GM19035 (cell line): ENCODE measurements around the gene PIP5K1B.
A peak's percentile ranks its signal among the peaks of the same experiment; 100 is the strongest.

Experiments
- ATAC-seq: cut with Tn5 transposase; IDR thresholded peaks from one replicate; pipeline ENCODE4 v1.9.1; 2021; ENCODE audit not compliant: unreplicated experiment

The PIP5K1B gene

DNA sequence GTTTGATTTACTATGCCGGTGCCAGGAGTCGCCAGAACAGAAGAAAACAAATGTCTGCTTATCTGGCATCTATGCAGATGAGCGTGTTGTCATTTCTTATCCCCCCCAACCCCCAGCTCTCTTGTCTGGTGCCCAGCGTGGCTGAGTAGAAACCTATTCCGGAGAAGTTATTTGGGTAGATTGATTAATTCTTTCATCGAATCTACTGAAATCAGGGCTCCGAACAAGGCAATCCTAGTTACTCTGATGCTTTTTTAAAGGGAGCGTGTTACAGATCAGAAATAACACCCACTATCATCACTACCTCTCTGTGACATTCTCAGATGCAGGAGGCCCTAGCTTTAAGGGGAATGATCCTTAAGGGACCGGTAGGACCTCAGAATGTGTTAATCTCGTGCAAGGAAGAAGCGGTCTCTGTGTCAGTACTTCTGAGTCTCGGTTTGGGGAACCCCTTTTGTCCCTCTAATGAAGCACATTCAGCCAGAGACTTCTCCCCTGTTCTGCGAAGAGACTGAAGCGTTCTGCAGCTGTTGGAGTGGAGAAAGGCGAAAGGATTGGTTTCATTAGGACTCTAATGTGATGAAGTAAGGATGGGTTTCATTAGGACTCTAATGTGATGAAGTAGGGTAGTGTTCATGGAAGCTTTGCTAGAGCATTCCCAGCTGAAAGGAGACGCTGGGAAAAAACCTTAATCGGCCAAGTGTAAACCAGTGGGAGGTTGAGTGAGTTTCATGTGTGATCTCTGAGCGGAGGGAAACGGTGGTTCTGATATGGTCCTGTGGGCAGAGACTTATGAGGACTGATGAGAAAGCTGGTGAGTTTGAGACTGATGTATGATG is 1.5 kb downstream of the PIP5K1B start:
- ATAC-seq = peak; percentile 25

- ATAC-seq = no peak
Measured at GRCh38 chr9:68707801-68708488, 2.9 kb downstream of the PIP5K1B start.

GRCh38 chr9:68708513-68708912 is 3.5 kb downstream of the PIP5K1B start:
- no peak for ATAC-seq

- no peak for ATAC-seq
Measured at GRCh38 chr9:68709291-68710110, 4.5 kb downstream of the PIP5K1B start.

DNA sequence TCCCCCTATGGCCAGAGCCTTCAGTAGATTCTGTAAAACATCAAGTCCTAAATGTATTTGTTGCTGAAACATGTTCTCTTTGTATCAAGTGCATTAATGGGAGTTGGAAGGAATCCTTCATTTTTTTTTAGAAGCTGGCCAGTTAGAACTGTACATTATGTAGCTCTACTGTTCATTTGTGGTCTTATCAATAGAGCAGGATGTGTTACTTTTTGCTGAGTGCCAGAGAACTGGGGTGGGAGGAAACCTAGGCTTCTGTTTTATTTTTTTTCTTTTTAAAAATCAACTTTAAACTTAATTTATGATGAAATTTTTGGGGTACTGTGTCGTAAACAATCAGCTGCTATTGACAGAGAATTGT is 5.1 kb downstream of the PIP5K1B start:
- ATAC-seq = no peak

GRCh38 chr9:68711281-68711680 is 6.2 kb downstream of the PIP5K1B start:
- ATAC-seq = no peak

- ATAC-seq = no peak
Measured at GRCh38 chr9:68711932-68712331, 6.9 kb downstream of the PIP5K1B start.

DNA sequence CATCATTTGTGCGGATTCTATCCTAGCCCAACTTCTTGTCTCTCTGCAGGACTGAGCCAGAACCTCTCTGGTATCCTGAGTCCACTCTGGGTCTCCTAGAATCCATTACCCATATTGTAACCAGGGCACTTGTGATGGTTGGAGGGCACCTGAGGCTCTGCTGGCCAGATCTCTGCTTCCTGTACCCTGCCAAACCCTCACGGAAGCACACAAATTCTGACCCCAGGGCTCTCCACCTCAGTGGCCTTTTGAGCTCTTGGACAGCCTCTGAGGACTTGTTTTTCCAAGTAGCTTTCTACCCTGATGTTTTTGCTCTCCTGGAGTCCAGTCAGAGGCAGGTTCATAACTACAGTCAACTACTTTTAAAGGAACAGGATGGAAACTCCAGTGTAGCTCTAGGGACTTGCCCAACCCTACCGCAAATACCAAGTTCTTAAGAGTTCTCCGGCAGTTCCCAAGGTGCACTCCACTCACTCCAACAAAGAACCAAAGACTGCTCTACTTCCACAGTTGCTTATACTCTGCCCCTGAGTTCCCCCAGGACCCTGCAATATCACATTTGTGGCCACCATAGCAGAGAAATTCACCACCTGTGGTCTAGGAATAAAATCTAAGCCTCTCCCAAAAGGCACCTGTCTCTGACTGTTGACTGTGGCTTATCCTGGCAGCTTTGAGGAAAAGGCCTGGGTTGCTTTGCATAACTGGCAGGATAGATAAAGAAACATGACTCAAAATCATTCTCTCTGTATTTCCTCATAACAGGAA is 9.6 kb downstream of the PIP5K1B start:
- ATAC-seq = no peak

DNA sequence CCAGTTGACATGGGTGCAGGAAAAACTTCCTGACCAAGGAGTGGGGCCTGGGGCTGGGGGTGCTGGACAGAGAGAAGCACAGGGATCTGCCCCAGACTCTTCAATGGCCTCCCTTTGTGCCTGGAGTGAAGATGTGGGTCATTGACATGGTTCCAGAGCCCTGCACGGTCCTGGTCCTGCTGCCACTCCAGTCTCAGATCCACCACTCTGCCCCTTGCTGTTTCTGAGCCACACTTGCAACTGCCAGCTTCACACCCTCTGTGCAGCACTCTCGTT is 10.1 kb downstream of the PIP5K1B start:
- no peak for ATAC-seq

DNA sequence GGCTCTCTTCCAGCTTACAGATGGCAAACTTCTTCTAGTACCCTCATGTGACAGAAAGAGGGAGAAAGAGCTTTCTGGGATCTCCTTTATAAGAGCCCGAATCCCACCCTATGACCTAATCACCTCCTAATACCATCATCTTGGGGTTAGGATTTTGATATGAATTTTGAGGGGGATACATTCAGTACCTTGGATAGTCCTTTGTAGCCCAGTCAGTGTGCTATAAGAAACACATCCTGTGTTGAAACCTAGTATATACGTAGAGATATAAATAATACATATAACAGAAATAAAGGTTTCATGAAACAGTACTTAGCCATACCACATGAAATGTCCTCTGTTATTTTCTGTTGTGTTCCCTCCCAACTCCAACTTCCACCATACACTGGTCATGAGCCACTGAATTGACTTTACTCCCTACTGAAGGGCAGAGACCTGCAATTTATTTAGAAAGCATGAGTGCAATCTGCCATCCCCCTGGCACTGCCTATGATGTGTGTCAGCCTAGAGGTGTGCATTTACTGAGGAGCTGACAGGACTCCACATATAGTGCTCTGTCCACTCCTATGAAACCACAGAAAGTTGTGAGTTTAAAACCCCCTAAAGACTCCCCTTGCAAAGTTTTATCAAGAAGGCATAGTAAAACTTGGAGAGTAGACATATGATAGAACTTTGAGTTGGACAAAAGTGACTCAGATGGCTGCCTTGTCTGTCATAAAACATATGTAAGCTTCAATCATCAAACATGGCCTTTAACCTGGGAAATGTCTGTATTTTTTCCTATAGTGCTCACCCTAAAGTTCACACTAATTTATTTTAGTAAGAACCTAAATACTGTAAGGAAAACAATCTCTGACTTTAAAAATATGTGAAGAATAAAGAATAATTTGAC is 12.8 kb downstream of the PIP5K1B start:
- no peak for ATAC-seq

GRCh38 chr9:68719847-68720246 is 14.8 kb downstream of the PIP5K1B start:
- ATAC-seq = no peak

DNA sequence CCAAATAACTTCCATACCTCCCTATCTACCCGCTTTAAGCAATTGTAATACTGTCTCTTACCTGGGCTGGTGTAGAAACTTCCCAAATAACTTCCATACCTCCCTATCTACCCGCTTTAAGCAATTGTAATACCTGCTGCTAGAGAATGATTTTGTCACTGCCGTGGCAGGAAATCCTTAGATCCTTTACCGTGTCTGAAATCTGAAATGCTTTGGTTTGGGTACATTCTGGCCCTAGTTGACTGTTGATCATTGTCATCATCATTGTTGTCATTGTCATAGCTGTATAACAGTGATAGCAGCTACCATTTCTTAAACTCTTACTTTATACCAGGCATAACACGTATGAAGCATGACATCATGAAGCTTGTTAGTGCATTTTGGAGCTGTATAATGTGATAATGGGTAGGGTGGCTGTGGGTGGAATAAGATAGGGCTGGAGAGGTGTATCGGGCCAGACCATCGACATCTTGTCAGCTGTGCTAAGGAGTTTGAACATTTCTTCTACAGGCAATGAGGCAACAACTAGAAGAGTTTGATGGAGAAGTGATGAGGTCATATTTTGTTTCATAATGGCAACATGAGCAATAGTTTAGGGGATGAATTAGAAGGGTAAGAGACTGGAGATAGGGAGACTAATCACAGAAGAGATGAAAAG is 15.7 kb downstream of the PIP5K1B start:
- no peak for ATAC-seq

GRCh38 chr9:68721666-68722330 is 16.8 kb downstream of the PIP5K1B start:
- no peak for ATAC-seq

DNA sequence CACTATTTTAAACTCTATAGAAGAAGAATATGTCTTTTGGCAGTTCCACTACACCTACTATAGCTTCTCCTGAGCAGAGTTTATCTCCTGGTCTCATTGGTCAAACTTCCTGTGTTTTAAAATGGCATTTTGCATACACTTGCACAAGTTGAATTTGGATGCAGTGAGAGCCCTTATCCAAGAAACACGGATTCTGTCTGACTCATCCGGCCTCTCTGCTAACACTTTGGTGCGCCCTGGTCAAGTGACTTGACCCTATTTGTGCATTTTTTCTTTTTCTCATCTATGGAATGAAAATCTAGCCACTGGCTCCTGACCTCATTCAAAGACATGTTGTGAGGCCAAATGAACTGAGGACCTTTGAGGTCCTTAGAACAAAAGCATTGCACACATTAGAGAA is 20.0 kb downstream of the PIP5K1B start:
- no peak for ATAC-seq

GRCh38 chr9:68726489-68726888 is 21.4 kb downstream of the PIP5K1B start:
- ATAC-seq = no peak

DNA sequence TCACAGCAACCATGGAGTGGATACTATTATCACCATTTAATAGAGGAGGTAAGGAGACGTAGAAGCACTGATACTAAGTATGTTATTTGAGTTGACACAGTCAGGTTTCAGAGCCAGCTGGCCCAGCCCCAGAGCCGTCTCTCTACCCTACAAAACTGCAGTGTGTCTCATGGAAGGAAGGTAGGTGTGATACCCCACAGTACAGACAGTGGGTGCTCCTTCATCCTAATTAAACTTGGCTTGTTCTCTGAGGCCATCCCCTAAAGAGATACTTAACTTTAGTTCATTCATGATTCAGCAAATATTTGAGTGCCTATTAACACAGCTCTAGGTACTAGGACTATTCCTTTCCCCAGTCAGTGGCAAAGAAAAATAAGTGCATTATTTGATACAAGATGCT is 22.6 kb downstream of the PIP5K1B start:
- ATAC-seq = no peak

GRCh38 chr9:68728731-68729130 is 23.7 kb downstream of the PIP5K1B start:
- no peak for ATAC-seq

DNA sequence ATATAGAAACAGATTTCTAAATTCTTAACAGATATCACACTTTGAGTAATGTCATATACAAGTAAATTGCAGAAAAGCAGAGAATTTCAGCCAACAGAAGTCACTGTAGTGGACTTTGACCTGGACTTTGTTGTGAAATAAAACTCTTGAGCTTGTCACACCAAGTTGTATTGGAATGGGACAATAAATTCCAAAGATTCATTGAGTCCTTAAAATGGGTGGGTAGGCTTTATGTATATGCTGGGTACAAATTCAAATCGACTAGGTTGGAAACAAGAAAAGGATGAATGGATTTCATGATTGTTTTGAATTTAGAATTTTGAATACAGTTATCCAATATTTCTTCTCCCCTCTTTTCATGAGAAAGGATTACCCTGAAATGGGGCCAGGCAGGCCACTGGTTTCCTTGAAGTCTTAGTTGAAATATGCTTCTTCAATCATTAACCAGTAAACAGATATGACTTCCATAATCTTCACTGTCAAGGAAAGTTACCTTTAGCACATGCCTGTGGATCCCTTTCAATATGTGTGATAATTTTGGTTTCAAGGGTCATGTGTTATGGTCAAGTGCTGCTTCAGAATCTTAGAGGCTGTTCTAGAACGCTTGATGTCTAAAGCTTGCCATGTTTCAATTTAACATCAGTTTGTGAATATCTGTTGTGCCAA is 25.7 kb downstream of the PIP5K1B start:
- no peak for ATAC-seq

DNA sequence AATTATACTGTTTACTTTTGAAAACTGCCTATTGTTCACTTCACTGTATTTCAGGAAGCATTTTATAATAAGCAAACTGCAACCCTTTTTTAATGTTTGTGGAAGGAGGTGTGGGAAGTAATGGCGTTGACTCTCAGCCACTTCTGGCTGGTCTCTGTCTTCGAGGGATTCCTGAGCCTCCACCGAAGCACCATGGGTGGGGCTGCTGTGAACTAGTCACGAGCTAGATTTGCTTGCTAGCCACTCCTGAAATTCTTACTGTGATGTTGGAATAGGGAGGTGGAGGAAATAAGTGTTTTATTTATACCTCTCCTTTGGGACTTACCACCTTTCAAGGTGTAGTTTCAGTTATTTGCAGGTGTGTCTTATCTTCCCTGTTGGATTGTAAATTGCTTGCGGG is 26.8 kb downstream of the PIP5K1B start:
- ATAC-seq = no peak
